ENCODE data around the gene SLC35A4. TPM values are rescaled to one million over a fixed set of nuclear protein-coding genes. Genes with fewer than 3 reads are reported as not detected.

The SLC35A4 gene
- total and polyA plus RNA-seq, 2 of the 13 experiments (the other 11 are each of a cell fraction or from before 2014, with no cell fraction given) = 0.71 to 4.0 TPM

DNA sequence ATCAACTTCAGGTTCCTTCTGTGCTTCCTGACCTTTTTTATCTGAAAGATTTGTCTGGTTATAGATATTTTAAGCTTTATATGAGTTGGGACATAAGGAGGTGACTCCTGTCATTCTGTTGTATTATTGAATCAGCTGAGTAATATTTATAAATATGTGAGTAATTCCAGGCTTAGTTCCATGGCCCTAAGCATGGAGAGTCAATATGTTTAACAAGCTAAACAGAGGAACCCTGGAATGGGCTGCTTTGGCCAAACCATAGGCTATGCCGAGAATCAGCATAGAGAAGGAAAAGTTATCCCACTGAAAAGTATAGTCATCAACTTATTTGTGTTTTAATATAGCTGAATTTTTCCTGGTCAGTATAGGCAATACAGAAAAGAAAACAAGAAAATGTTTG is 24.4 kb upstream of the SLC35A4 start:
- no peak for ATAC-seq
- no peak for FAIRE-seq
- DNase-seq (ENCODE audit: low spot score) = no peak
- Histone ChIP-seq H3K36me3 (replicated peaks in 1 of 2; ENCODE audit: control insufficient read depth in 1 of 2, insufficient read depth in 2 of 2, low read length in 2 of 2) (peaks cover 6 to 66% of the 10 kb centered on the region in 2 experiments), H2AFZ (ENCODE audit: low read length) (no peak overlapping the region), H3K9ac (ENCODE audit: insufficient read depth, low read depth, low read length) (no peak overlapping the region), H3K4me3 (replicated peaks in 1 of 3; ENCODE audit: insufficient read depth in 1 of 3, low read depth in 2 of 3, low read length in 3 of 3) (no peak overlapping the region), H3K4me1 (ENCODE audit: insufficient read depth, low read length) (no peaks in the 10 kb centered on the region; the same call in 1 of the 2 replicates), H4K20me1 (ENCODE audit: insufficient read depth, low read length) (no peaks in the 10 kb centered on the region), H3K27me3 (ENCODE audit: control insufficient read depth in 1 of 2, insufficient read depth in 2 of 2, low read length in 2 of 2) (no peaks in the 10 kb centered on the region), H3K79me2 (ENCODE audit: insufficient read depth, low read length) (no peaks in the 10 kb centered on the region), H3K4me2 (ENCODE audit: low read depth, low read length) (no peak overlapping the region), H3K27ac (ENCODE audit: extremely low read length, insufficient read depth, low read length) (no peak overlapping the region), H3K9me3 (ENCODE audit: low read length) (no peaks in the 10 kb centered on the region)
- POLR2A ChIA-PET = no interaction called here
- in situ Hi-C loops (cut with HindIII; ENCODE audit: extremely low pct_ligation_motif_present, low pct_unique_long_range_greater_than_20kb) = no loop called here
- intact Hi-C loops (cut with micrococcal nuclease; ENCODE audit: unreplicated experiment) = no loop called here
- no TSS peak for BruUV-seq (replicated peaks)
- WGBS (ENCODE audit: low lambda C conversion rate) = 100% methylated on average over 1 of the region's 1 CpG
- CTCF ChIA-PET (ENCODE audit: low intra/inter-chr PET ratio, low total read pairs) = no interaction called here
- TF ChIP-seq HDAC2 (CRISPR knock-in tag; IDR thresholded peaks at IDR 0.05) = no peak
- no peak for TF ChIP-seq AGO1 (IDR thresholded peaks at IDR 0.05; ENCODE audit: low read depth, low read length, poor library complexity, severe bottlenecking)
- TF ChIP-seq SOX13 (IDR thresholded peaks at IDR 0.05) = no peak
- no peak for TF ChIP-seq SOX13 (CRISPR knock-in tag; conservative IDR thresholded peaks at IDR 0.05 in 1 of 2, IDR thresholded peaks at IDR 0.05 in 1 of 2)
- TF ChIP-seq, protein P1, sequence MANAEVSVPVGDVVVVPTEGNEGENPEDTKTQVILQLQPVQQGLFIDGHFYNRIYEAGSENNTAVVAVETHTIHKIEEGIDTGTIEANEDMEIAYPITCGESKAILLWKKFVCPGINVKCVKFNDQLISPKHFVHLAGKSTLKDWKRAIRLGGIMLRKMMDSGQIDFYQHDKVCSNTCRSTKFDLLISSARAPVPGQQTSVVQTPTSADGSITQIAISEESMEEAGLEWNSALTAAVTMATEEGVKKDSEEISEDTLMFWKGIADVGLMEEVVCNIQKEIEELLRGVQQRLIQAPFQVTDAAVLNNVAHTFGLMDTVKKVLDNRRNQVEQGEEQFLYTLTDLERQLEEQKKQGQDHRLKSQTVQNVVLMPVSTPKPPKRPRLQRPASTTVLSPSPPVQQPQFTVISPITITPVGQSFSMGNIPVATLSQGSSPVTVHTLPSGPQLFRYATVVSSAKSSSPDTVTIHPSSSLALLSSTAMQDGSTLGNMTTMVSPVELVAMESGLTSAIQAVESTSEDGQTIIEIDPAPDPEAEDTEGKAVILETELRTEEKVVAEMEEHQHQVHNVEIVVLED (CRISPR knock-in tag; IDR thresholded peaks at IDR 0.05; ENCODE audit: borderline replicate concordance) = no peak
- TF ChIP-seq, protein P2, sequence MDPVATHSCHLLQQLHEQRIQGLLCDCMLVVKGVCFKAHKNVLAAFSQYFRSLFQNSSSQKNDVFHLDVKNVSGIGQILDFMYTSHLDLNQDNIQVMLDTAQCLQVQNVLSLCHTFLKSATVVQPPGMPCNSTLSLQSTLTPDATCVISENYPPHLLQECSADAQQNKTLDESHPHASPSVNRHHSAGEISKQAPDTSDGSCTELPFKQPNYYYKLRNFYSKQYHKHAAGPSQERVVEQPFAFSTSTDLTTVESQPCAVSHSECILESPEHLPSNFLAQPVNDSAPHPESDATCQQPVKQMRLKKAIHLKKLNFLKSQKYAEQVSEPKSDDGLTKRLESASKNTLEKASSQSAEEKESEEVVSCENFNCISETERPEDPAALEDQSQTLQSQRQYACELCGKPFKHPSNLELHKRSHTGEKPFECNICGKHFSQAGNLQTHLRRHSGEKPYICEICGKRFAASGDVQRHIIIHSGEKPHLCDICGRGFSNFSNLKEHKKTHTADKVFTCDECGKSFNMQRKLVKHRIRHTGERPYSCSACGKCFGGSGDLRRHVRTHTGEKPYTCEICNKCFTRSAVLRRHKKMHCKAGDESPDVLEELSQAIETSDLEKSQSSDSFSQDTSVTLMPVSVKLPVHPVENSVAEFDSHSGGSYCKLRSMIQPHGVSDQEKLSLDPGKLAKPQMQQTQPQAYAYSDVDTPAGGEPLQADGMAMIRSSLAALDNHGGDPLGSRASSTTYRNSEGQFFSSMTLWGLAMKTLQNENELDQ (CRISPR knock-in tag; IDR thresholded peaks at IDR 0.05; ENCODE audit: borderline replicate concordance) = no peak
- no peak for TF ChIP-seq SMAD9 (CRISPR knock-in tag; IDR thresholded peaks at IDR 0.05)
- TF ChIP-seq, protein P3, sequence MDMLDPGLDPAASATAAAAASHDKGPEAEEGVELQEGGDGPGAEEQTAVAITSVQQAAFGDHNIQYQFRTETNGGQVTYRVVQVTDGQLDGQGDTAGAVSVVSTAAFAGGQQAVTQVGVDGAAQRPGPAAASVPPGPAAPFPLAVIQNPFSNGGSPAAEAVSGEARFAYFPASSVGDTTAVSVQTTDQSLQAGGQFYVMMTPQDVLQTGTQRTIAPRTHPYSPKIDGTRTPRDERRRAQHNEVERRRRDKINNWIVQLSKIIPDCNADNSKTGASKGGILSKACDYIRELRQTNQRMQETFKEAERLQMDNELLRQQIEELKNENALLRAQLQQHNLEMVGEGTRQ (IDR thresholded peaks at IDR 0.05; ENCODE audit: low read depth, low read length) = no peak
- TF ChIP-seq, protein P3 (CRISPR knock-in tag; IDR thresholded peaks at IDR 0.05; ENCODE audit: borderline replicate concordance) = no peak
- no peak for TF ChIP-seq ISX (CRISPR knock-in tag; conservative IDR thresholded peaks at IDR 0.05)
- TF ChIP-seq, protein P4, sequence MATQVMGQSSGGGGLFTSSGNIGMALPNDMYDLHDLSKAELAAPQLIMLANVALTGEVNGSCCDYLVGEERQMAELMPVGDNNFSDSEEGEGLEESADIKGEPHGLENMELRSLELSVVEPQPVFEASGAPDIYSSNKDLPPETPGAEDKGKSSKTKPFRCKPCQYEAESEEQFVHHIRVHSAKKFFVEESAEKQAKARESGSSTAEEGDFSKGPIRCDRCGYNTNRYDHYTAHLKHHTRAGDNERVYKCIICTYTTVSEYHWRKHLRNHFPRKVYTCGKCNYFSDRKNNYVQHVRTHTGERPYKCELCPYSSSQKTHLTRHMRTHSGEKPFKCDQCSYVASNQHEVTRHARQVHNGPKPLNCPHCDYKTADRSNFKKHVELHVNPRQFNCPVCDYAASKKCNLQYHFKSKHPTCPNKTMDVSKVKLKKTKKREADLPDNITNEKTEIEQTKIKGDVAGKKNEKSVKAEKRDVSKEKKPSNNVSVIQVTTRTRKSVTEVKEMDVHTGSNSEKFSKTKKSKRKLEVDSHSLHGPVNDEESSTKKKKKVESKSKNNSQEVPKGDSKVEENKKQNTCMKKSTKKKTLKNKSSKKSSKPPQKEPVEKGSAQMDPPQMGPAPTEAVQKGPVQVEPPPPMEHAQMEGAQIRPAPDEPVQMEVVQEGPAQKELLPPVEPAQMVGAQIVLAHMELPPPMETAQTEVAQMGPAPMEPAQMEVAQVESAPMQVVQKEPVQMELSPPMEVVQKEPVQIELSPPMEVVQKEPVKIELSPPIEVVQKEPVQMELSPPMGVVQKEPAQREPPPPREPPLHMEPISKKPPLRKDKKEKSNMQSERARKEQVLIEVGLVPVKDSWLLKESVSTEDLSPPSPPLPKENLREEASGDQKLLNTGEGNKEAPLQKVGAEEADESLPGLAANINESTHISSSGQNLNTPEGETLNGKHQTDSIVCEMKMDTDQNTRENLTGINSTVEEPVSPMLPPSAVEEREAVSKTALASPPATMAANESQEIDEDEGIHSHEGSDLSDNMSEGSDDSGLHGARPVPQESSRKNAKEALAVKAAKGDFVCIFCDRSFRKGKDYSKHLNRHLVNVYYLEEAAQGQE (IDR thresholded peaks at IDR 0.05; ENCODE audit: borderline replicate concordance in 1 of 2, low read depth in 1 of 2, low read length in 2 of 2) = no peak

Data from HepG2 (cell line).